Fibroblast of pulmonary artery (primary cell): ENCODE results near the gene MEIS3.
"Not testable (repeated sequence)": the region's sequence is repeated elsewhere in the genome, so short reads cannot be mapped to it uniquely, and the experiment has no call there.

Experiments
- DNase-seq: peaks from one replicate; pipeline ENCODE4 v3.0.0-alpha.2; 2010; ENCODE audit warnings: low read depth
- H3K4me3 ChIP-seq: replicated peaks from 2 replicates; pipeline ENCODE4 v1.5.1; 2011; ENCODE audit warnings: low read depth, mild to moderate bottlenecking, control low read depth, low read length, moderate library complexity
- TF ChIP-seq, protein P1 (sequence below): IDR thresholded peaks from 2 replicates; pipeline ENCODE4 v1.5.1; 2011; ENCODE audit warnings: mild to moderate bottlenecking, control low read depth, low read length, inconsistent platforms; ENCODE audit errors: missing control alignments

The MEIS3 gene

DNA sequence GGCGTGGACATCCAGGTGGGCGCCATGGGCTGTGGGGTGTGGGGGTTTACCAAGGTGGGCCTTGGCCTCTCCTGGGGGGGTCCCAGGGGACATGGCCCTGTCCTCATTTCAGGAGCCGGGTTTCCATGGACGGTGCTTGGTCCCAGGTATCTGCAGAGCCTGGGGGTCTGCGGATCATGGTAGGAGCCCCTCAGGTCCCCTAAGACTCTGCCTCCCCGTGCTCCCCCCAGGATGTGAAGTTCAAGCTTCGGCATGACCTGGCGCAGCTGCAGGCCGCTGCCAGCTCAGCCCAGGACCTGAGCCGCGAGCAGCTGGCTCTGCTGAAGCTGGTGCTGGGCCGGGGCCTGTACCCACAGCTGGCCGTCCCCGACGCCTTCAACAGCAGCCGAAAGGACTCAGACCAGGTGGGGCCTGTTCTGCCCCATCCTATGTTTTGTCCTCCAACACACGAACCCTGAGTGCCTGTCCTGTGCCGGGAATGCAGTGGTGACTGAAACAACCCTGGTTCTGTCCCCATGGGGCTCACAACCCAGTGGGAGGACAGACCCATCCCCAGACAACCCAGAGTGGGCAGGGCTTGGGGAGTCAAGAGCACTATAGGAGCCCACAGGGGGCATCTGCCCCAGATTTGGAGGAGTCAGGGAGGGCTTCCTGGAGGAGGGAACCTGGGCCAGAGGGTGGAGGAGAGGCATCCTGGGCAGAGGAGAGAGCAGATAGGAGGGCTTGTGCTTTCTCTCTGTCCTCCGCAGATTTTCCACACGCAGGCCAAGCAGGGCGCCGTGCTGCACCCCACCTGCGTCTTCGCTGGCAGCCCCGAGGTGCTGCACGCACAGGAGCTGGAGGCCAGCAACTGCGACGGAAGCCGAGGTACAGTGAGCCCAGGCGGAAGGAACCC, 43.4 kb downstream of the MEIS3 start:
- DNase-seq = no peak
- TF ChIP-seq, protein P1, sequence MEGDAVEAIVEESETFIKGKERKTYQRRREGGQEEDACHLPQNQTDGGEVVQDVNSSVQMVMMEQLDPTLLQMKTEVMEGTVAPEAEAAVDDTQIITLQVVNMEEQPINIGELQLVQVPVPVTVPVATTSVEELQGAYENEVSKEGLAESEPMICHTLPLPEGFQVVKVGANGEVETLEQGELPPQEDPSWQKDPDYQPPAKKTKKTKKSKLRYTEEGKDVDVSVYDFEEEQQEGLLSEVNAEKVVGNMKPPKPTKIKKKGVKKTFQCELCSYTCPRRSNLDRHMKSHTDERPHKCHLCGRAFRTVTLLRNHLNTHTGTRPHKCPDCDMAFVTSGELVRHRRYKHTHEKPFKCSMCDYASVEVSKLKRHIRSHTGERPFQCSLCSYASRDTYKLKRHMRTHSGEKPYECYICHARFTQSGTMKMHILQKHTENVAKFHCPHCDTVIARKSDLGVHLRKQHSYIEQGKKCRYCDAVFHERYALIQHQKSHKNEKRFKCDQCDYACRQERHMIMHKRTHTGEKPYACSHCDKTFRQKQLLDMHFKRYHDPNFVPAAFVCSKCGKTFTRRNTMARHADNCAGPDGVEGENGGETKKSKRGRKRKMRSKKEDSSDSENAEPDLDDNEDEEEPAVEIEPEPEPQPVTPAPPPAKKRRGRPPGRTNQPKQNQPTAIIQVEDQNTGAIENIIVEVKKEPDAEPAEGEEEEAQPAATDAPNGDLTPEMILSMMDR = no peak
- no peak overlapping the region for H3K4me3 ChIP-seq

DNA sequence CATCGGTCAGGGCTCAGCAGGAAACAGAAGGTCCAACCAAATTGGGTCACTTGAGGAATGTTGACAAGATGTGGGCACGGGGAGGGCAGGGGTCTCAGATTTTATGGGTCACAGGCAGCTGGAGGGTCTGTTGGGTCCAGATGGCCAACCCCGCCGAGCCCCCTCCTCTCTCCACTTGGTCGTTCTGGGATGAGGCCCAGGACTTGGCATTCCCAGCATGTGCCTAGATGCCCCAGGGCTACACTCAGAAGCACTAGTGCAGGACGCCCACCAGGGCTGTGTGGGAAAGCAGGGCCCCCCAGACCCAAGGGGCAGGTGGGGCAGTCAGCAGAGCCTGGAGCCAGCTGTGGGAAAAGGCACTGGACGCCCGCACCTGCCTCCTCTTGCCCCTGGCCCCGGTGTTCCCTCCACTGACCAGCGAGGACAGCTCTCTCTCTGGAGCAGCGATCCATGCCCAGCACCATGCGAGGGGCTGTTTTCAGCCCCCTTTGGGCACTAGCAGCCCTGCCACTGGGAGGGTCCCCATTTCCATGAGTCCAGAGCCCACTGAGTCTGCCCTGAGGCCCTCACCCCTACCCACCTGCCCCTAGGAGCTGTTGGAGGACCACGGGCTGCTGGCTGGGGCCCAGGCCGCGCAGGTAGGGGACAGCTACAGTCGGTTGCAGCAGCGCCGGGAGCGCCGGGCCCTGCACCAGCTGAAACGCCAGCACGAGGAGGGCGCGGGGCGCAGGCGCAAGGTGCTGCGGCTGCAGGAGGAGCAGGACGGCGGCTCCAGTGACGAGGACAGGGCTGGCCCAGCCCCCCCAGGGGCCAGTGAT, 44.2 kb downstream of the MEIS3 start:
- DNase-seq = no peak
- TF ChIP-seq, protein P1 = no peak
- H3K4me3 ChIP-seq = no peak overlapping the region

DNA sequence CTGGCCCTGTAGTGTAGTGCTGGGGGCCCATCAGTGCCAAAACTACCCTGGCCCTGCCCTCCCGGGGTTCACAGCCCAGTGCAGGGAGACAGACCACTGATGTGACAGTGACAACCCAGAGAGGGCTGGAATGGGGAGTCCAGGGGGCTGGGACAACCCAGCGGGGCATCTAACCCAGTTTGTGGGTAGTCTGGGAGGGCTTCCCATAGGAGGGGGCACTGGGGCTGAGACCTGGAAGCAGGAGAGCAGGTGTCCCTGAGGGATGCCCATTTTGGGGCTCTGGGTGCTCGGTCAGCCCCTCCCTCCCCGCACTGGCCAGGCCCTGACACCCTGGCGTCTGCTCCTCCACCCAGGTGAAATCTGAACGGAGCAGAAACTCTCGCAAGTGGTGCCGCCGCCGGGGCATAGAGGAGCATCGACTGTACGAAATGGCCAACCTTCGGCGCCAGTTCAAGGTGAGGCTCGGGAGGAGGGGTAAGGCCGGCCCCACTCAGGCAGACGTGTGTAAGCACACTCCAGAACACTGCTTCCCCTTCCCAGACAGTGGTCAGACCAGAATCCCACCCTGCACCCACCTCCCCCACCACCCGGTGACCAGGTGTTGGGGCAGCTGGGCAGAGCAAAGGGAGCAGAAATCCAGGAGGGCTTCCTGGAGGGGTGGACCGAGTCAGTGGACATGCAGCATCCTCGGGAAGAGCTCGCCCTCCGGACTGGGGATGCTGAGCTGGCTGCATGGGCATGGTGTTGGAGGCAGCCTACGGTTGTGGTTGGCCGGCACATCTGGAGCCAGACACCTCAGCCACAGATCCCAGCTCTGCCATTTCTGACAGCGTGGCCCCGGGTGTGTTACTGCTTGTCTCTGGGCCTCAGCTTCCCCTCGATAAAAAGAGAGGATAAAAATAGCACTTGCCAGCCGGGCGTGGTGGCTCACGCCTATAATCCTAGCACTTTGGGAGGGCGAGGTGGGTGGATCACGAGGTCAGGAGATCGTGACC, 45.8 kb downstream of the MEIS3 start:
- DNase-seq = no peak
- TF ChIP-seq, protein P1 = no peak
- no peak overlapping the region for H3K4me3 ChIP-seq

DNA sequence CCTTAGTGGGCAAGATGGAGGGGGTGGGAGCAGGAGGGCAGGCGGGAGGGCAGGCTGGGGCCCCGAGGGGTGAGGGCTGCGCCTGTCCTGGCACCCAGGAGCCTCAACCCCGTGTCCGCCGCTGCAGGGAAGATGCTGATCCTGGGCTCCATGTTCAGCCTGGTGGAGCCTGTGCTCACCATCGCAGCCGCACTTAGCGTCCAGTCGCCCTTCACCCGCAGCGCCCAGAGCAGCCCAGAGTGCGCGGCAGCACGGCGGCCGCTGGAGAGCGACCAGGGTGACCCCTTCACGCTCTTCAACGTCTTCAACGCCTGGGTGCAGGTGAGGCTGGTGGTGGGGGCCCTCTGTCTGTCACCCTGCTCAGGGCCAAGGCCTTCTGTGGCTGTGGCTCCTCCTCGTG, 46.7 kb downstream of the MEIS3 start:
- TF ChIP-seq, protein P1 = no peak
- H3K4me3 ChIP-seq = no peak overlapping the region
- no peak for DNase-seq

DNA sequence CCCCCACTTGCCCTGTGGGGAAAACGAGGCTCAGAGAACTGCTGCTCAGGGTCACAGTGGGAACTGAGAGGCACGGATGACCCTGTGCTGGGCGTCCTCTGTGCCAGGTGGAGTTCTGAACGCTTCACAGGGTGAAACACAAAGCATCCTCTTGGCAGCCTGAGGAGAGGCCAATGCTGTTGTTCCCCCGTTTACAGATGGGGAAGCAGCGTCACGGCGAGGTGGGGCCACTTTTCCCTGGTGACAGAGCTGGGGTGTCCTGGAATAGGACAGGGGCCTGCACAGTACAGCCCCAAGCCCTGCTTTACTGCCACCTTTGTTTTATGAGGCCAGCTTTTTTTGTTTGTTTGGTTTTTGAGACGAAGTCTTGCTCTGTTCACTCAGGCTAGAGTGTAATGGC, 48.1 kb downstream of the MEIS3 start:
- no peak overlapping the region for H3K4me3 ChIP-seq
- TF ChIP-seq, protein P1 = no peak
- no peak for DNase-seq

DNA sequence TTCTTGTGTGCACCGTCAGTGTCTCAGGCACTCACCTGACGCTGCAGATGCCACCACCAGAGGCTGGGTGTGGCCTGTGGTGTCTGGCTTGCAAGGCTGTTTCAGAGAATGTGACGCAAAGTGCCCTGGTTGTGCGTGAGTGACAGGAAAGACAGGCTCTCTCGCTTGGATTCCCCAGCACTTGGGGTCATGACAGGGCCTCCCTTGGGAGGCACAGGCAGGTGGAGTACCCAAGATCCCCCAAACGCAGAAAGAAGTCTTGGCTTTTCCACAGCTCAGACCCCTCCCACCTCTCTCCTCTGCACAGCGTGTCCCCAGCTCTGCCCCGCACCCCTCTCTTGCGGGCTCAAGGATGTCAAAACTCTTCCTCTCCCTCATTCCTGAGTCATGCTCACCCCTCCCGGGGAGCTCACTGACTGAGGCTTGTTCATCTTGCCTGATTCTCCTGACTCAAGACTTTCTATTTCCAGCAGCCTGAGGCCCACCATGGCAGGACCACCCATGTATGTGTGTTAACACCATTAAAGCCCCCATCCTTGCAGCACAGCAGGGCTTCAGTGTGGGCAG, 49.2 kb downstream of the MEIS3 start:
- TF ChIP-seq, protein P1 = no peak
- no peak overlapping the region for H3K4me3 ChIP-seq
- DNase-seq = peak; percentile 56

DNA sequence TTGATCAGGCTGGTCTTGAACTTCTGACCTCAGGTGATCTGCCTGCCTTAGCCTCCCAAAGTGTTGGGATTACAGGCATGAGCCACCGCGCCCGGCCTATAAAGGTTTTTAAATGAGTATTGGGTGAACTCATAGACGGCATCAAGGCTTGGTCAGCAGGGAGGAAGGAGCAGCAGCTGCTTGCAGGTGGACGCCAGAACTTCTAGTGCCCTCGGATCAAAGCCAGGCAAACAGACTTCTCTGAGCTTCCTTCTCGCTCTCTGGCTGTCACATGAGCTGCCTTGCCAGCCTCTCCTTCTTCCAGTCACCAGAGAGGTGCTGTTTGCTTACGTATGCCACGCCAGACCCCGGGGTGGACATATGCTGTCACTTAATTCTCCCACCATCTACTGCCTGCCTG, 53.9 kb downstream of the MEIS3 start:
- not testable (repeated sequence) for DNase-seq, H3K4me3 ChIP-seq
